GM12878 (cell line): ENCODE data around the gene MICAL3. TPM values are rescaled to one million over a fixed set of nuclear protein-coding genes. Genes with fewer than 3 reads are reported as not detected.
"Not testable (repeated sequence)": the region's sequence is repeated elsewhere in the genome, so short reads cannot be mapped to it uniquely, and the experiment has no call there.

Source experiments
- ATAC-seq: fragments of 200-7000 bp; cut with Tn5 transposase; 3 replicates; pipeline ENCODE4 v1.9.1; 2020; ENCODE audit warnings: mild to moderate bottlenecking, moderate library complexity
- BruUV-seq: library from RNA; stranded (reverse); fragments of 400-500 nt; replicated peaks from 2 replicates; lab custom pipeline; 2021; lab: Mats Ljungman, UMichigan
- CTCF ChIA-PET: fragments of 300-600 bp; sonication (Branson Sonifier 250); formaldehyde crosslinking; extraction: SDS; loops from one replicate; lab custom pipeline; 2021; ENCODE audit warnings: inconsistent platforms; lab: Yijun Ruan, JAX
- POLR2A ChIA-PET: fragments of 350-600 bp; formaldehyde crosslinking; extraction: SDS; loops from one replicate; lab custom pipeline; 2021; ENCODE audit warnings: inconsistent platforms; lab: Charles Lee
- RAD21 ChIA-PET: fragments of 300-600 bp; sonication (Branson Sonifier 250); formaldehyde crosslinking; loops from one replicate; lab custom pipeline; 2023; ENCODE audit warnings: antibody characterized with exemption; ENCODE audit not compliant: unreplicated experiment; lab: Charles Lee
- SMC1A ChIA-PET: fragments of 300-600 bp; sonication (Branson Sonifier 250); formaldehyde crosslinking; loops from one replicate; lab custom pipeline; 2023; ENCODE audit not compliant: unreplicated experiment, uncharacterized antibody; lab: Charles Lee
- DNase-seq: peaks from one replicate; pipeline ENCODE4 v3.0.0-alpha.2; 2011; ENCODE audit warnings: low read depth, low spot score
- FAIRE-seq: peaks from 3 replicates; lab custom pipeline; 2011; peaks lifted over from hg19 to GRCh38; lab: Jason Lieb, UNC
- H2AFZ ChIP-seq: 2 replicates; pipeline ENCODE4 v1.6.0; 2011; ENCODE audit warnings: low read depth, low read length, control low read depth; ENCODE audit not compliant: control insufficient read depth
- H3K27ac ChIP-seq: 2 replicates; pipeline ENCODE4 v1.5.1; 2011; ENCODE audit warnings: control low read depth; ENCODE audit not compliant: control insufficient read depth, insufficient read depth
- H3K27me3 ChIP-seq, 2 experiments: replicated peaks in 1 of 2; 2 replicates each; pipeline versions ENCODE4 v1.6.0 to v1.6.1; 2011; ENCODE audit warnings: low read length in 1 of 2; ENCODE audit not compliant: control insufficient read depth in 2 of 2, insufficient read depth in 2 of 2
- H3K36me3 ChIP-seq, 2 experiments: 2 replicates each; pipeline ENCODE4 v1.5.1; 2011; ENCODE audit warnings: low read length in 1 of 2; ENCODE audit not compliant: control insufficient read depth in 2 of 2, insufficient read depth in 2 of 2
- H3K4me1 ChIP-seq: 2 replicates; pipeline ENCODE4 v1.6.1; 2011; ENCODE audit warnings: mild to moderate bottlenecking, low read length, moderate library complexity, mixed read lengths; ENCODE audit not compliant: control insufficient read depth, insufficient read depth
- H3K4me2 ChIP-seq: 2 replicates; pipeline ENCODE4 v1.6.0; 2011; ENCODE audit warnings: control low read depth; ENCODE audit not compliant: control insufficient read depth, insufficient read depth
- H3K4me3 ChIP-seq: fragments of 200-600 bp; sonication (generic); 2 replicates; pipeline ENCODE4 v1.5.1; 2016
- H3K79me2 ChIP-seq: 2 replicates; pipeline ENCODE4 v1.6.0; 2011; ENCODE audit warnings: low read length; ENCODE audit not compliant: control insufficient read depth, insufficient read depth
- H3K9ac ChIP-seq: 2 replicates; pipeline ENCODE4 v1.8.0; 2011; ENCODE audit warnings: low read length, control low read depth, mixed read lengths; ENCODE audit not compliant: control insufficient read depth, insufficient read depth
- H3K9me3 ChIP-seq: replicated peaks from 3 replicates; pipeline ENCODE4 v1.5.1; 2011; ENCODE audit warnings: mild to moderate bottlenecking, low read length; ENCODE audit not compliant: control insufficient read depth, insufficient read depth
- H4K20me1 ChIP-seq: 2 replicates; pipeline ENCODE4 v1.6.0; 2011; ENCODE audit not compliant: control insufficient read depth, insufficient read depth
- CHD4 ChIP-seq: fragments of 200-600 bp; sonication (generic); IDR thresholded peaks from 2 replicates; pipeline ENCODE4 v1.6.1; 2016; ENCODE audit warnings: mild to moderate bottlenecking
- NR2C1 ChIP-seq: fragments of 450-650 bp; IDR thresholded peaks from 2 replicates; pipeline ENCODE4 v1.6.1; 2017; ENCODE audit warnings: antibody characterized with exemption, mild to moderate bottlenecking, moderate library complexity
- TCF12 ChIP-seq: IDR thresholded peaks from 2 replicates; pipeline ENCODE4 v1.6.1; 2011; ENCODE audit warnings: low read depth, mild to moderate bottlenecking, low read length
- ZBED1 ChIP-seq: IDR thresholded peaks from 2 replicates; pipeline ENCODE4 v1.6.1; 2016; ENCODE audit warnings: borderline replicate concordance
- WGBS: methylation state at CpG from one replicate; pipeline ENCODE4 v1.1.6; 2016; ENCODE audit warnings: low lambda C conversion rate; ENCODE audit not compliant: insufficient replicate concordance, insufficient coverage; ENCODE audit errors: missing lambda C conversion rate; 5-methylcytosine and 5-hydroxymethylcytosine counted together
- in situ Hi-C: fragments of 300-500 bp; cut with MboI; formaldehyde crosslinking; loops from 9 replicates; pipeline ENCODE4 v1.14.3; 2018; ENCODE audit warnings: mixed read lengths
- intact Hi-C: fragments of 100-400 bp; cut with micrococcal nuclease; formaldehyde crosslinking; loops from one replicate; pipeline ENCODE4 v1.14.2; 2022; ENCODE audit not compliant: unreplicated experiment
- polyA plus RNA-seq, 11 experiments: library from polyadenylated mRNA; depleted of rRNA in 4 of 11; unstranded in 6 of 11; stranded (reverse) in 5 of 11; fragments of >200 nt; fragmentation: Nextera tagmentation in 4 of 11; fragmentation: Illumina TruSeq in 1 of 11; extraction: Ambion mirVana in 4 of 11; extraction: Trizol in 1 of 11; gene quantifications; 1 replicate in 1 of 11; 2 replicates in 10 of 11; pipeline versions ENCODE4 v1.2.1 to v1.2.3, GENCODE V29; 2011 to 2016; ENCODE audit warnings: inconsistent platforms in 2 of 11, missing spikeins in 2 of 11, low read depth in 1 of 11
- total RNA-seq, 4 experiments: library from RNA; depleted of rRNA in 3 of 4; stranded (reverse); fragments of >200 nt in 3 of 4; fragmentation: Illumina TruSeq in 1 of 4; extraction: Trizol in 1 of 4; gene quantifications; 2 replicates each; pipeline versions ENCODE4 v1.2.1 to v1.2.3, GENCODE V29; 2013 to 2021
- TF ChIP-seq, protein P1 (sequence below), 3 experiments: IDR thresholded peaks in 2 of 3; conservative IDR thresholded peaks in 1 of 3; 2 replicates each; pipeline ENCODE4 v1.5.1; 2011; ENCODE audit warnings: low read depth in 3 of 3, low read length in 3 of 3, mild to moderate bottlenecking in 3 of 3, control low read depth in 2 of 3, moderate library complexity in 2 of 3, inconsistent platforms in 1 of 3, mixed read lengths in 1 of 3; ENCODE audit not compliant: control insufficient read depth in 2 of 3, insufficient read depth in 1 of 3; ENCODE audit errors: extremely low read depth in 1 of 3
- TF ChIP-seq, protein P2 (sequence below): IDR thresholded peaks from 2 replicates; pipeline ENCODE4 v1.6.1; 2012; ENCODE audit warnings: mild to moderate bottlenecking, low read depth, low read length

Gene MICAL3
- total and polyA plus RNA-seq, 10 of the 15 experiments (the other 5 are each of a cell fraction or from before 2014, with no cell fraction given), result 2.6 to 92.2 (median 24.0) TPM

GRCh38 chr22:18071307-18071967 lies 47.1 kb upstream of the MICAL3 start:
- H3K4me3 ChIP-seq, intact Hi-C loops, BruUV-seq, ATAC-seq, H3K36me3 ChIP-seq, FAIRE-seq, H2AFZ ChIP-seq, H3K9ac ChIP-seq, in situ Hi-C loops, H3K79me2 ChIP-seq, DNase-seq, H3K9me3 ChIP-seq, H4K20me1 ChIP-seq, H3K27me3 ChIP-seq: not testable (repeated sequence)
- ChIA-PET RAD21 (interaction anchor here (0.8 to 2.1 kb wide), 7 partner anchors 10 to 241 kb away, joined by 3 to 13 read pairs (median 4); partner anchors contain the start of gene USP18), CTCF (interaction anchor here (0.6 to 7.4 kb wide), 14 partner anchors 9 to 314 kb away, joined by 3 to 80 read pairs (median 4); partner anchors contain the start of gene MICAL3), POLR2A (interaction anchor here (0.5 to 1.6 kb wide), 2 partner anchors 15 to 79 kb away, joined by 3 to 5 read pairs; partner anchors contain the start of gene USP18), SMC1A (interaction anchor here (0.8 to 10.0 kb wide), 11 partner anchors 8 to 329 kb away, joined by 3 to 98 read pairs (median 8); partner anchors contain the start of gene MICAL3)
- 43% methylated on average over 7 of the region's 7 CpGs for WGBS
- H3K27ac ChIP-seq, result 0 out of 2 replicates have a peak overlapping the region, but pooled peaks have one; percentile 10
- peaks cover 20% of the 10 kb centered on the region for H3K4me1 ChIP-seq
- H3K4me2 ChIP-seq, result peak overlapping the region; percentile 38; the same call in 1 of the 2 replicates
- TF ChIP-seq TCF12, result peak; percentile 25; the same call in 1 of the 2 replicates
- TF ChIP-seq, all 136 proteins: peak for 1; not testable (repeated sequence) for 135

DNA sequence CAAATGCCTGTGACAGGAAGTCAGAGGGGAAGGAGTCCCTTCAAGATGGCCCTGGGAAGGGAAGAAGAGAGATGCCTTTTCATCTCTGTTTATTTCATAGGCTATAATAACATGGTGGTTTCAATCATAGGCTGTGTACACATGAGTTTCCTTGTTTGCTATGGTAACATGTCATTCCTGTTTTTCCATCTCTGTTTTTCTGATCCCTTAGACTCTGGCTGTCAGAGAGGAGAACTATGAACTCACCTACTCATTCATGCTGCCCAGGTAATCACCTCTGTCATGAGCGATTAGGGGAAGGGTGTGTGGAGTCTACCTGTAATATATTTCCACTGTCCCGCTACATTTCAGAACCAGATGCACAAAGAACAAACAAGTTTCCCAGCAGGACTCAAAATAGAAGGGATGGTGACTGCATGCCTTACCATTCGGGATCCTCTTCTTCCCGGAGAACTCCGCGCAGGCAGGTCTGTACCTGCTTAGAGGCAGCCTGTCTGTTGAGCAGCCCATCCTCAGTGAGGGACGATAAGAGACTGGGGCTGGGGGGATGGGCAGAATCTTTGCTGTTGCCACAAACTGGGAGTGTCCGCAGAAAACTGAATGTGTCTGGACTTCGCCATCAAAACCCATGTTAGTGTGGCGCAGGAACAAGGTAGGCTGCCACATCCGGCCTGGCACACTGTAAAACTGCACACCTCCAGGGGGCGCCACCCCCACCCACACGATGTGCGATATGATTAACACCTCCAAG lies 46.4 kb upstream of the MICAL3 start:
- no peaks in the 10 kb centered on the region for H3K9me3 ChIP-seq
- WGBS, result 67% methylated on average over 14 of the region's 14 CpGs
- no peaks in the 10 kb centered on the region for H3K27me3 ChIP-seq
- ATAC-seq (no peak), FAIRE-seq (no peak), DNase-seq (no peak)
- H3K9ac ChIP-seq, result no peak overlapping the region
- in situ Hi-C loops (no loop called here), intact Hi-C loops (no loop called here)
- H3K36me3 ChIP-seq, result no peaks in the 10 kb centered on the region
- ChIA-PET RAD21 (interaction anchor here (1.0 to 2.1 kb wide), 3 partner anchors 9 to 71 kb away, joined by 3 to 13 read pairs (median 9); no protein-coding TSS in a partner anchor), SMC1A (interaction anchor here (1.0 to 10.0 kb wide), 7 partner anchors 8 to 240 kb away, joined by 4 to 98 read pairs (median 8); partner anchors contain the start of gene MICAL3), POLR2A (interaction anchor here (1.6 kb wide), 1 partner anchor 15 kb away, joined by 5 read pairs; no protein-coding TSS in a partner anchor), CTCF (interaction anchor here (1.0 to 7.4 kb wide), 11 partner anchors 8 to 512 kb away, joined by 3 to 80 read pairs (median 7); partner anchors contain the start of gene MICAL3)
- no peak overlapping the region for H3K27ac ChIP-seq
- H3K79me2 ChIP-seq, result no peaks in the 10 kb centered on the region
- BruUV-seq, result no TSS peak
- no peak overlapping the region for H2AFZ ChIP-seq
- peak overlapping the region; percentile 38; the same call in 1 of the 2 replicates for H3K4me2 ChIP-seq
- H4K20me1 ChIP-seq, result no peaks in the 10 kb centered on the region
- H3K4me3 ChIP-seq, result no peak overlapping the region
- TF ChIP-seq, protein P1, sequence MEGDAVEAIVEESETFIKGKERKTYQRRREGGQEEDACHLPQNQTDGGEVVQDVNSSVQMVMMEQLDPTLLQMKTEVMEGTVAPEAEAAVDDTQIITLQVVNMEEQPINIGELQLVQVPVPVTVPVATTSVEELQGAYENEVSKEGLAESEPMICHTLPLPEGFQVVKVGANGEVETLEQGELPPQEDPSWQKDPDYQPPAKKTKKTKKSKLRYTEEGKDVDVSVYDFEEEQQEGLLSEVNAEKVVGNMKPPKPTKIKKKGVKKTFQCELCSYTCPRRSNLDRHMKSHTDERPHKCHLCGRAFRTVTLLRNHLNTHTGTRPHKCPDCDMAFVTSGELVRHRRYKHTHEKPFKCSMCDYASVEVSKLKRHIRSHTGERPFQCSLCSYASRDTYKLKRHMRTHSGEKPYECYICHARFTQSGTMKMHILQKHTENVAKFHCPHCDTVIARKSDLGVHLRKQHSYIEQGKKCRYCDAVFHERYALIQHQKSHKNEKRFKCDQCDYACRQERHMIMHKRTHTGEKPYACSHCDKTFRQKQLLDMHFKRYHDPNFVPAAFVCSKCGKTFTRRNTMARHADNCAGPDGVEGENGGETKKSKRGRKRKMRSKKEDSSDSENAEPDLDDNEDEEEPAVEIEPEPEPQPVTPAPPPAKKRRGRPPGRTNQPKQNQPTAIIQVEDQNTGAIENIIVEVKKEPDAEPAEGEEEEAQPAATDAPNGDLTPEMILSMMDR (IDR thresholded peaks at IDR 0.05 in 2 of 3, conservative IDR thresholded peaks at IDR 0.05 in 1 of 3; ENCODE audit: control insufficient read depth in 2 of 3, extremely low read depth in 1 of 3, insufficient read depth in 1 of 3, low read depth in 3 of 3, low read length in 3 of 3), result peak in 2 of 3 experiments; percentile 43 to 49; a peak in 4 of 6 replicates
- TF ChIP-seq NR2C1 (no peak), ZBED1 (no peak), CHD4 (peak; percentile 56; the same call in 1 of the 2 replicates)
- TF ChIP-seq, protein P2, sequence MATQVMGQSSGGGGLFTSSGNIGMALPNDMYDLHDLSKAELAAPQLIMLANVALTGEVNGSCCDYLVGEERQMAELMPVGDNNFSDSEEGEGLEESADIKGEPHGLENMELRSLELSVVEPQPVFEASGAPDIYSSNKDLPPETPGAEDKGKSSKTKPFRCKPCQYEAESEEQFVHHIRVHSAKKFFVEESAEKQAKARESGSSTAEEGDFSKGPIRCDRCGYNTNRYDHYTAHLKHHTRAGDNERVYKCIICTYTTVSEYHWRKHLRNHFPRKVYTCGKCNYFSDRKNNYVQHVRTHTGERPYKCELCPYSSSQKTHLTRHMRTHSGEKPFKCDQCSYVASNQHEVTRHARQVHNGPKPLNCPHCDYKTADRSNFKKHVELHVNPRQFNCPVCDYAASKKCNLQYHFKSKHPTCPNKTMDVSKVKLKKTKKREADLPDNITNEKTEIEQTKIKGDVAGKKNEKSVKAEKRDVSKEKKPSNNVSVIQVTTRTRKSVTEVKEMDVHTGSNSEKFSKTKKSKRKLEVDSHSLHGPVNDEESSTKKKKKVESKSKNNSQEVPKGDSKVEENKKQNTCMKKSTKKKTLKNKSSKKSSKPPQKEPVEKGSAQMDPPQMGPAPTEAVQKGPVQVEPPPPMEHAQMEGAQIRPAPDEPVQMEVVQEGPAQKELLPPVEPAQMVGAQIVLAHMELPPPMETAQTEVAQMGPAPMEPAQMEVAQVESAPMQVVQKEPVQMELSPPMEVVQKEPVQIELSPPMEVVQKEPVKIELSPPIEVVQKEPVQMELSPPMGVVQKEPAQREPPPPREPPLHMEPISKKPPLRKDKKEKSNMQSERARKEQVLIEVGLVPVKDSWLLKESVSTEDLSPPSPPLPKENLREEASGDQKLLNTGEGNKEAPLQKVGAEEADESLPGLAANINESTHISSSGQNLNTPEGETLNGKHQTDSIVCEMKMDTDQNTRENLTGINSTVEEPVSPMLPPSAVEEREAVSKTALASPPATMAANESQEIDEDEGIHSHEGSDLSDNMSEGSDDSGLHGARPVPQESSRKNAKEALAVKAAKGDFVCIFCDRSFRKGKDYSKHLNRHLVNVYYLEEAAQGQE, result no peak
- peaks cover 26% of the 10 kb centered on the region for H3K4me1 ChIP-seq
